ENCODE measurements around the gene MYH7B. TPM values are rescaled to one million over a fixed set of nuclear protein-coding genes. Genes with fewer than 3 reads are reported as not detected.

MYH7B gene
- total RNA-seq, 2 experiments from 2014 or later = 0.50 to 0.61 TPM

DNA sequence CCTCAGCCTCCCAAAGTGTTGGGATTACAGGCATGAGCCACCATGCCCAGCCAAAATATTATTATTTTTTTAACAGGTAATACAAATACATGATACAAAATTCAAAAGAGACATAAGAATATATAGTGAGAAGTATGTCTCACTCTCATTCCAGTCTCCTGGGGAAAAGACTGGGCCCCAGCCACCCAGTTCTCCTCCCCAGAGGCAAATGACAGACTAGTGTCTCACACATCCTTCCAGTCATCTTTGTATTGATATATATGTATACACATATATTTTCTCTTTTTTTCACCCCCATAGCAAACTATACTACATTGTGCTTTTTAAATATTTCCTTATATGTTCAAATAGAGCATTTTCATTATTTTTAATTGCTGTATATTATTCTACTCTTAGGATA is 8.3 kb upstream of the MYH7B start:
- intact Hi-C loops (cut with micrococcal nuclease) = no loop called here
- POLR2A ChIA-PET = no interaction called here
- Mint-ChIP-seq H3K4me1 (ENCODE audit: low read depth) (peaks cover 6% of the 10 kb centered on the region), H3K9me3 (no peaks in the 10 kb centered on the region), H3K27ac (no peak overlapping the region), H3K27me3 (no peaks in the 10 kb centered on the region), H3K4me3 (no peak overlapping the region), H3K36me3 (peaks cover 26% of the 10 kb centered on the region)
- DNase-seq = peak; percentile 16
- CTCF ChIA-PET = interaction anchor here (1.2 kb wide), 1 partner anchor 73 kb away, joined by 4 read pairs; no protein-coding TSS in a partner anchor

DNA sequence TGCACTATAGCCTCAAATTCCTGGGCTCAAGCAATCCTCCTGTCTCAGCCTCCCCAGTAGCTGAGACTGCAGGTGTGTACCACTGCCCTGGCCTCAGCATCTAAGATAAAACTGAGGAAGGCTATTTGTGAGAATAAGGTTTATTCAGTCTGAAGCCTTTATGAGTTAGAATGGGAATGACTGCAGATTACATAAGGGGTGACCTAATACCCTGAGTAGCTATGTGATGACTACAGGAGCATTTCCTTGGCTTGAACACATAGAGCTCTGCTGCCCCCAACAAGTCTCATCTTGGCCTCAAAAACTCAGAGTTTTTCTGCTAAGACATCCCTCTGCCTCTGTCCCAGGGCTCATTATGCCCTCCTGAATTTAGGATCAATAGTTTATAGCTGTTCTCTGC is 7.6 kb upstream of the MYH7B start:
- POLR2A ChIA-PET = no interaction called here
- H3K36me3 Mint-ChIP-seq = peaks cover 24% of the 10 kb centered on the region

DNA sequence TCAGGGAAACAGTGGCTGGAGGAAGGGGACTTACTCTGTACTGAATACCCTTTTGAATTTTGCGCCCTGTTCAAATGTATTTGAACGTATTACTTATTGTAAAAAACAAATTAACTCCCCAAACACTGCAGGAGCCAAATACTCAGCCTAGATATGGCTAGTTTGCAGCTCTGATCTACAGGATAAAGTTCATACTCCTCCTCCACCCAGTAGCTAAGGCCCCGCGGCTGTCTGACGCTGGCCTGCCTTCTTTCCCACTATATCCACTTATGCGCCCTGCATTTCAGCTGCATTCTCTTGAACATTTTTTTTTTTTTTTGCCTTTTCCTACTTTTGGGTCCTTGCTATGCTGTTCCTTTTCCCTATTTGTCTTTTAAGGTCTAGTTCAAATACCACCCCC is 6.5 kb upstream of the MYH7B start:
- Mint-ChIP-seq H3K4me3 (no peak overlapping the region), H3K27ac (no peak overlapping the region), H3K36me3 (peaks cover 17% of the 10 kb centered on the region), H3K4me1 (ENCODE audit: low read depth) (peaks cover 11% of the 10 kb centered on the region), H3K27me3 (no peaks in the 10 kb centered on the region), H3K9me3 (no peaks in the 10 kb centered on the region)
- DNase-seq = no peak
- intact Hi-C loops (cut with micrococcal nuclease) = no loop called here
- CTCF ChIA-PET = interaction anchor here (0.6 kb wide), 1 partner anchor 117 kb away, joined by 5 read pairs; no protein-coding TSS in a partner anchor
- POLR2A ChIA-PET = no interaction called here

More for the DNA sequence above, 7.6 kb upstream of the MYH7B start:
- no peak overlapping the region for H3K4me3 Mint-ChIP-seq
- H3K27ac Mint-ChIP-seq = no peak overlapping the region
- DNase-seq = no peak
- CTCF ChIA-PET = interaction anchor here (1.0 to 1.2 kb wide), 3 partner anchors 73 to 179 kb away, joined by 3 to 4 read pairs (median 3); no protein-coding TSS in a partner anchor
- intact Hi-C loops (cut with micrococcal nuclease) = no loop called here
- no peaks in the 10 kb centered on the region for H3K27me3 Mint-ChIP-seq
- peaks cover 11% of the 10 kb centered on the region for H3K4me1 Mint-ChIP-seq (ENCODE audit: low read depth)
- H3K9me3 Mint-ChIP-seq = no peaks in the 10 kb centered on the region

DNA sequence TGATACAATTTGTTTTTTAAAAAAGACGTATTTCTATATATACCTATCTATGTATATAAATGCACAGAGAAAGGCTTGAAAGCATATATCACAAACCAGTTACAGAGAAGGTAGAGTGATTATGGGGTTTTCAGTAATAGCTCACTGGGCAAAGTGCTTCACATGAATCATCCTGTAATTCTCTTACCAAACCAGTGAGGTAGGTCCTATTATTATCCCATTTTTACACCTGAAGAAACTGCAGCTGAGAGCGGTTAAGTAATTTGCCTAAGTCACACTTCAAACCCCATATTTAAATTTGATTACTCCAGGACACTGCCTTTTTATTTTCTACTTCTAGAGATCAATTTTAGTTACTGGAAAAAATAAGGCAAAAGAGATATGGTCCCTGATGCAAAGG is 4.4 kb upstream of the MYH7B start:
- POLR2A ChIA-PET = no interaction called here
- no peaks in the 10 kb centered on the region for H3K9me3 Mint-ChIP-seq
- DNase-seq = no peak
- H3K27me3 Mint-ChIP-seq = no peaks in the 10 kb centered on the region
- no peak overlapping the region for H3K27ac Mint-ChIP-seq
- intact Hi-C loops (cut with micrococcal nuclease) = loop anchor here (10.0 kb wide), 1 partner anchor 254 kb away; no protein-coding TSS in a partner anchor
- peaks cover 11% of the 10 kb centered on the region for H3K36me3 Mint-ChIP-seq
- CTCF ChIA-PET = interaction anchor here (1.1 to 2.1 kb wide), 5 partner anchors 75 to 211 kb away, joined by 3 to 9 read pairs (median 3); partner anchors contain the start of gene ACSS2
- H3K4me3 Mint-ChIP-seq = no peak overlapping the region
- H3K4me1 Mint-ChIP-seq (ENCODE audit: low read depth) = peaks cover 20% of the 10 kb centered on the region

DNA sequence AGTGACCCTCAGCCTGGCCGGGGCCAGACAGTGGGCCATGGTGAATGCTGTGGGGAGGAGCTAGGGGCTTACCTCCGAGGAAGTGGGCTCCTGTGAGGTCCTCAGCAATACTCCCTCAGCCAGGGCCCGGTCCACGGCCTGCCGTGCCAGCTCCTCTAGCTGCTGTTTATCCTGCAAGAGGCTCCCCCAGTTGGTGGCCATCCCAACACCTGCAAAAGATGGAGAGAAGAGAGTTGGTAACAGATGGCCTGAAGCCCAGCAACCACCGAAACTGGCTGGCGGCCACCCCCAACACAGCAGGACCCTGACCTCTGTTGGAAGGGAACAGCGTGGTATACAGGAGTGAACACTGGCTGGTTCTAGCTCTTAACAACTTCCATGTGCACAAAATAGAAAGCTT is 4.0 kb upstream of the MYH7B start:
- ChIA-PET POLR2A (no interaction called here), CTCF (interaction anchor here (1.2 to 2.1 kb wide), 4 partner anchors 76 to 101 kb away, joined by 3 to 9 read pairs (median 4); partner anchors contain the start of gene ACSS2)
- H3K4me1 Mint-ChIP-seq (ENCODE audit: low read depth) = peaks cover 23% of the 10 kb centered on the region
- intact Hi-C loops (cut with micrococcal nuclease) = loop anchor here (10.0 kb wide), 1 partner anchor 253 kb away; no protein-coding TSS in a partner anchor
- no peaks in the 10 kb centered on the region for H3K9me3 Mint-ChIP-seq
- no peak overlapping the region for H3K4me3 Mint-ChIP-seq
- peaks cover 11% of the 10 kb centered on the region for H3K36me3 Mint-ChIP-seq
- no peak for DNase-seq
- no peak overlapping the region for H3K27ac Mint-ChIP-seq
- no peaks in the 10 kb centered on the region for H3K27me3 Mint-ChIP-seq

DNA sequence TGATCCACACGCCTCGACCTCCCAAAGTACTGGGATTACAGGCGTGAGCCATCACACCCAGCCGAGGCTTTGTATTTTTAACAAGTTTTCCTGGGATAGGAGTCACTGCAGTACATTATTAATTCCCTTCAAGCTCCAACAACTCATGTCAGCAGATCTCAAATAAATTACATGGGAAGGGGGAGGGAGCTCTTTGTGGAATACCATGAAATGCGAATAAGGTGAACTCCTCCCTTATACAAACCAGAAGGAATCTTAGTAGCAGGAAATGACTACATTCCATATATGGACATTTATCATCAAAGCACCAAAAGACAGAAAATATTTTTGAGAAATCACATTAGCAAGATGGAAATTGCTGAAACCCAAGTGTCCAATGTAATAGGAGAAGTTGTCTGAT is 3.0 kb upstream of the MYH7B start:
- ChIA-PET POLR2A (no interaction called here), CTCF (no interaction called here)
- Mint-ChIP-seq H3K4me1 (ENCODE audit: low read depth) (peaks cover 23% of the 10 kb centered on the region), H3K4me3 (no peak overlapping the region), H3K27ac (no peak overlapping the region), H3K9me3 (no peaks in the 10 kb centered on the region), H3K27me3 (no peaks in the 10 kb centered on the region), H3K36me3 (peaks cover 11% of the 10 kb centered on the region)
- no peak for DNase-seq
- intact Hi-C loops (cut with micrococcal nuclease) = loop anchor here (10.0 kb wide), 1 partner anchor 252 kb away; no protein-coding TSS in a partner anchor

DNA sequence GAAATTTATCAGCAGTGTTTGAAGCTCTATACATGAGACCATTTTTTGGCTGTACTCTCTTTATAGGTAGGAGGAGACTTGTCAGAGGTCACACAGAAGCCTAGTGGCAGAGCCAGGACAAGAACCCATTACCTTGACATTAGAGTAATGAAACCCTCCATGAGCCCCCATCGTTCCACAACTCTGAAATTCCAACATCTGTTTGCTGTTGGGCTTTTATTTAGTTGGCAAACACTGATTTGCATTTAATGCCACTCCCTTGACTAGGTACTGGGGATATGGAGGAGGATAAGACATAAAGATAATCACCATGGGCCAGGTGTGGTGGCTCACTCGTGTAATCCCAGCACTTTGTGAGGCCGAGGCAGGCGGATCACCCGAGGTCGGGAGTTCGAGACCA is 1.7 kb upstream of the MYH7B start:
- no peak overlapping the region for H3K4me3 Mint-ChIP-seq
- POLR2A ChIA-PET = no interaction called here

DNA sequence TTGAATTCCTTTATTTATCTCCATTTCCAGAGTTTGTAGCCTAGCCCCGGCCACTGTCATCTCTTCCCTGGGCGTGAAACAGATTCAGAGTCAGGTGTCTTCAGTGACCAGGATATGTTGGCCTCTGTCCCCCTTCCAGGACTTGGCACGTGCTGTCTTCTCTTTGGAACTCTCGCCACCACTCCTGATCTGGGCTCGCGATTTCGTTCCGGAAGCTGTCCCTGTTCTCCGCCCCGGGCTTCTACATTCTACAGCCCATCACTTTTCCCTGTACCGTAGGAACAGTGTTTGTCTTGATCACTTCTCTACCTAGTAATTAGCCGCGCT is 801 bp upstream of the MYH7B start:
- Mint-ChIP-seq H3K27ac (peak overlapping the region; percentile 89), H3K9me3 (no peaks in the 10 kb centered on the region), H3K36me3 (peaks cover 6% of the 10 kb centered on the region), H3K27me3 (no peaks in the 10 kb centered on the region), H3K4me3 (peak overlapping the region; percentile 92), H3K4me1 (ENCODE audit: low read depth) (peaks cover 23% of the 10 kb centered on the region)
- POLR2A ChIA-PET = interaction anchor here (1.4 to 2.5 kb wide), 4 partner anchors 43 to 82 kb away, joined by 3 to 16 read pairs (median 8); partner anchors contain the start of genes ACSS2 and GGT7
- intact Hi-C loops (cut with micrococcal nuclease) = loop anchor here (2.0 to 10.0 kb wide), 4 partner anchors 63 to 250 kb away; partner anchors contain the start of gene TRPC4AP
- DNase-seq = no peak
- CTCF ChIA-PET = interaction anchor here (1.0 to 7.2 kb wide), 4 partner anchors 18 to 120 kb away, joined by 3 to 139 read pairs (median 4); partner anchors contain the start of genes ACSS2 and GGT7

More for the DNA sequence above, 1.7 kb upstream of the MYH7B start:
- Mint-ChIP-seq H3K27ac (no peak overlapping the region), H3K27me3 (no peaks in the 10 kb centered on the region), H3K4me1 (ENCODE audit: low read depth) (peaks cover 23% of the 10 kb centered on the region), H3K36me3 (peaks cover 11% of the 10 kb centered on the region), H3K9me3 (no peaks in the 10 kb centered on the region)
- CTCF ChIA-PET = interaction anchor here (7.2 kb wide), 1 partner anchor 79 kb away, joined by 139 read pairs; the partner anchor contains the start of genes ACSS2 and GGT7
- DNase-seq = no peak
- intact Hi-C loops (cut with micrococcal nuclease) = loop anchor here (2.0 to 10.0 kb wide), 2 partner anchors 139 to 251 kb away; partner anchors contain the start of gene TRPC4AP

DNA sequence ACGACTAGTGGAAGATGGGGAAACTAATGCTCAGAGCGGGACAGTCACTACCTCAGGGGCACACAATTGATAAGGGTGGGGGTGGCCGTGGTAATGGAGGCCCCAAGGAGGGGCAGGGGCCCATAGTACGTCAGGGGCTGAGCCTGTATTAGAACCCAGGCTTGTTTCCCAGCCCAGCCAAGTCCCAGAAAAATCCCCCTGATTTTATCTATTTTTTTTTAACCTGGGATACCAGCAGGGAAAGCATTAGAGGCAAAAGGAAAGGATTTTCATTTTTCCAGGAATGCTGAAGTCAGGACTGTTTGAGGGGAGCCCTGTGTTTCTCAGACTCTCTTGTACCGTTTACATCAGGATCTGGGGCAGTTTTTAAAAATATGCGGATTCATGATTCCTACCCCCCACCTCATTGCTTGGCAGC is 382 bp downstream of the MYH7B start:
- POLR2A ChIA-PET = interaction anchor here (0.6 to 2.5 kb wide), 7 partner anchors 15 to 192 kb away, joined by 3 to 16 read pairs (median 3); partner anchors contain the start of genes ACSS2 and GGT7
- peaks cover 2% of the 10 kb centered on the region for H3K36me3 Mint-ChIP-seq
- no peaks in the 10 kb centered on the region for H3K27me3 Mint-ChIP-seq
- peaks cover 29% of the 10 kb centered on the region for H3K4me1 Mint-ChIP-seq (ENCODE audit: low read depth)
- peak overlapping the region; percentile 92 for H3K4me3 Mint-ChIP-seq
- H3K9me3 Mint-ChIP-seq = no peaks in the 10 kb centered on the region
- no peak for DNase-seq
- peak overlapping the region; percentile 89 for H3K27ac Mint-ChIP-seq
- CTCF ChIA-PET = interaction anchor here (0.6 to 7.2 kb wide), 17 partner anchors 12 to 132 kb away, joined by 3 to 139 read pairs (median 3); partner anchors contain the start of genes ACSS2, GGT7 and NCOA6
- intact Hi-C loops (cut with micrococcal nuclease) = loop anchor here (1.0 to 10.0 kb wide), 5 partner anchors 64 to 249 kb away; partner anchors contain the start of gene NCOA6

DNA sequence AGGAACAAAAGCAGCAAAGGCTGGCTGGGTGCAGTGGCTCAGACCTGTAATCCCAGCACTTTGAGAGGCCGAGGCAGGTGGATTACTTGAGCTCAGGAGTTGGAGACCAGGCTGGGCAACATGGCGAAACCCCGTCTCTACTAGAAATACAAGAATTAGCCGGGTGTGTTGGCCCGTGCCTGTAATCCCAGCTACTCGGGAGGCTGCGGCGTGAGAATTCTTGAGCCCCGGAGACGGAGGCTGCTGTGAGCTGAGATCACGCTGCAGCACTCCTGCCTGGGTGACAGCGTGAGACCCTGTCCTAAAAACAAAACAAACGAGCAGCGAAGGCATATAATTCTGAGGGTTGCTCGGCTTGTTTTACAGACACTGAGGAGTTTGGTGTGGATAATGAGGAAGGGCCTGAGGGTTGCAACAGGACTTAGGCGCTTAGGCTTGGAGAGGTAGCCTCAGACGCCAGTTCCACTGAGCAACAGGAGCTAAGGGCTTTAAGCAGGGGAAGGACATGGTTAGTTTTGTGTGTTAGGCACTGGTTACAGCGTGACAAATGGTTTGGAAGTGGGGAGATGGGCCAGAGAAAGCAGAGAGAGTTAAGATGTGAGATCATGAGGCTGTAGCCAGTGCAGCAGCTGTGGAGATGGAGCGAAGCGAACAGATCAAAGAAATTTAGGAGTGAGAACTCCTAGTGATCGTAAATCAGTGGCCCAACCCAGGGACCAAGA is 1.2 kb downstream of the MYH7B start:
- ChIA-PET POLR2A (interaction anchor here (2.5 kb wide), 1 partner anchor 84 kb away, joined by 16 read pairs; the partner anchor contains the start of gene GGT7), CTCF (interaction anchor here (0.6 to 7.2 kb wide), 8 partner anchors 13 to 256 kb away, joined by 3 to 139 read pairs (median 3); partner anchors contain the start of genes ACSS2 and GGT7)
- Mint-ChIP-seq H3K27ac (no peak overlapping the region), H3K27me3 (no peaks in the 10 kb centered on the region), H3K4me3 (peak overlapping the region; percentile 92), H3K4me1 (ENCODE audit: low read depth) (peaks cover 29% of the 10 kb centered on the region), H3K36me3 (peaks cover under 1% of the 10 kb centered on the region), H3K9me3 (no peaks in the 10 kb centered on the region)
- DNase-seq = no peak
- intact Hi-C loops (cut with micrococcal nuclease) = loop anchor here (1.0 to 10.0 kb wide), 5 partner anchors 65 to 248 kb away; partner anchors contain the start of gene NCOA6

DNA sequence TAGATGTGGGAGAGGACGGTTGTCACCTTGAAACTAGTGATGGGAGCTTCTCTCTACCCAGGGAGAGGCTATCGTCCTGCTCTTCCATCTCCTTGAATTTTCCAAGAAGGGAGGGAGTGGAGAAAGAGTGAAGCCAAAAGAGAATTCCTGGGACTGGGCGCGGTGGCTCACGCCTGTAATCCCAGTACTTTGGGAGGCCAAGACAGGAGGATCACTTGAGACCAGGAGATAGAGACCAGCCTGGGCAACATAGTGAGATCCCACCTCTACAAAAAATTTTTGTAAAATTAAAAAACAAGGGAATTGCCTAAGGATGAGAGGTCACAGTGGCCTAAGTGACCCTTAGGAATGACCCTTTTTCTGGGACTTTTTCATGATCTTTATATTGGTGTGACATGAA is 8.8 kb downstream of the MYH7B start:
- ChIA-PET POLR2A (no interaction called here), CTCF (interaction anchor here (1.2 kb wide), 1 partner anchor 92 kb away, joined by 3 read pairs; the partner anchor contains the start of gene GGT7)
- intact Hi-C loops (cut with micrococcal nuclease) = no loop called here
- no peak for DNase-seq
- H3K9me3 Mint-ChIP-seq = no peaks in the 10 kb centered on the region
- peaks cover 5% of the 10 kb centered on the region for H3K4me1 Mint-ChIP-seq (ENCODE audit: low read depth)
- H3K27me3 Mint-ChIP-seq = no peaks in the 10 kb centered on the region
- H3K27ac Mint-ChIP-seq = no peak overlapping the region
- no peak overlapping the region for H3K4me3 Mint-ChIP-seq
- H3K36me3 Mint-ChIP-seq = no peaks in the 10 kb centered on the region

DNA sequence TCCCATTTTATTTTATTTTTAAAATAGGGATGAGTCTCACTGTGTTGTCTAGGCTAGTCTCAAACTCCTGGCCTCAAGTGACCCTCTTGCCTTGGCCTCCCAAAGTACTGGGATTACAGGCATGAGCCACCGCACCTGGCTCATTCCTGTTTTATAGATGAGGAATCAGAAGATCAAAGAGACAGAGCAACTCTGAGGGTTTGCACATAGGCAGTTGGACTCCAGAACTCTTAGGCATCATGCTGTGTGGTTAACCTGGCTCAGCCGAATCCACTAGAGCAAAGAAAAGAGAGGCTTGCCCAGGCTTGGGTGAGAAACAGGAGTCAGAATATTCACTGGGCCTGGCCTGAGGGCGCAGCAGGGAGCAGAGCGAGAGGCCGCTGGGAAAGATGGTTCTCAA is 9.4 kb downstream of the MYH7B start:
- H3K4me1 Mint-ChIP-seq (ENCODE audit: low read depth) = peaks cover 5% of the 10 kb centered on the region
- intact Hi-C loops (cut with micrococcal nuclease) = no loop called here
- CTCF ChIA-PET = no interaction called here
- no peak for DNase-seq
- H3K4me3 Mint-ChIP-seq = no peak overlapping the region
- POLR2A ChIA-PET = no interaction called here
- no peaks in the 10 kb centered on the region for H3K27me3 Mint-ChIP-seq
- no peaks in the 10 kb centered on the region for H3K9me3 Mint-ChIP-seq
- H3K36me3 Mint-ChIP-seq = no peaks in the 10 kb centered on the region
- no peak overlapping the region for H3K27ac Mint-ChIP-seq

Data from activated CD4-positive, alpha-beta memory T cell treated with anti-CD3 and anti-CD28 coated beads for 36 hours (primary cell).